ENCODE results near the gene USP48.

The USP48 gene

GRCh38 chr1:21666576-21667320 is 116.2 kb downstream of the USP48 start:
- DNase-seq = no peak

- DNase-seq = no peak
Observed at GRCh38 chr1:21665711-21666575, 117.0 kb downstream of the USP48 start.

GRCh38 chr1:21664806-21665588 is 118.0 kb downstream of the USP48 start:
- DNase-seq = no peak

- DNase-seq = no peak
Observed at GRCh38 chr1:21663951-21664805, 118.8 kb downstream of the USP48 start.

- DNase-seq = no peak
Observed at GRCh38 chr1:21663248-21663950, 119.5 kb downstream of the USP48 start.

GRCh38 chr1:21662426-21663247 is 120.3 kb downstream of the USP48 start:
- DNase-seq = no peak

GRCh38 chr1:21661886-21662285 is 121.1 kb downstream of the USP48 start:
- DNase-seq = no peak

- DNase-seq = no peak
Observed at GRCh38 chr1:21659924-21660326, 123.0 kb downstream of the USP48 start.

- peak; percentile 70 to 87 for DNase-seq
Observed at GRCh38 chr1:21659099-21659923, 123.6 kb downstream of the USP48 start.

- DNase-seq = no peak
Observed at GRCh38 chr1:21657456-21658190, 125.3 kb downstream of the USP48 start.

- no peak for DNase-seq
Observed at GRCh38 chr1:21655748-21656147, 127.2 kb downstream of the USP48 start.

GRCh38 chr1:21655259-21655658 is 127.7 kb downstream of the USP48 start:
- DNase-seq = no peak

- no peak for DNase-seq
Observed at GRCh38 chr1:21654209-21654608, 128.7 kb downstream of the USP48 start.

- DNase-seq = no peak
Observed at GRCh38 chr1:21653744-21654100, 129.2 kb downstream of the USP48 start.

- DNase-seq = no peak
Observed at GRCh38 chr1:21652937-21653743, 129.8 kb downstream of the USP48 start.

GRCh38 chr1:21652101-21652936 is 130.6 kb downstream of the USP48 start:
- no peak for DNase-seq
